Erythroblast (primary cell): Measurements from ENCODE around the gene SHOC1.

Experiments
- GATA1 ChIP-seq: IDR thresholded peaks from 2 replicates; pipeline ENCODE4 v1.6.1; 2011; ENCODE audit warnings: low read depth, mild to moderate bottlenecking, control low read depth, low read length, moderate library complexity
- POLR2A ChIP-seq: IDR thresholded peaks from 2 replicates; pipeline ENCODE4 v1.6.1; 2011; ENCODE audit warnings: mild to moderate bottlenecking, low read length

- TF ChIP-seq POLR2A (no peak), GATA1 (no peak)
These were observed 39.2 kb upstream of the SHOC1 start for GRCh38 chr9:111833941-111834340.
